ENCODE measurements around the gene TRIM14. TPM values are rescaled to one million over a fixed set of nuclear protein-coding genes. Genes with fewer than 3 reads are reported as not detected.
A peak's percentile ranks its signal among the peaks of the same experiment; 100 is the strongest.

Gene TRIM14
- total and polyA plus RNA-seq, 2 of the 13 experiments (the other 11 are each of a cell fraction or from before 2014, with no cell fraction given) = 9.2 to 13.0 TPM

DNA sequence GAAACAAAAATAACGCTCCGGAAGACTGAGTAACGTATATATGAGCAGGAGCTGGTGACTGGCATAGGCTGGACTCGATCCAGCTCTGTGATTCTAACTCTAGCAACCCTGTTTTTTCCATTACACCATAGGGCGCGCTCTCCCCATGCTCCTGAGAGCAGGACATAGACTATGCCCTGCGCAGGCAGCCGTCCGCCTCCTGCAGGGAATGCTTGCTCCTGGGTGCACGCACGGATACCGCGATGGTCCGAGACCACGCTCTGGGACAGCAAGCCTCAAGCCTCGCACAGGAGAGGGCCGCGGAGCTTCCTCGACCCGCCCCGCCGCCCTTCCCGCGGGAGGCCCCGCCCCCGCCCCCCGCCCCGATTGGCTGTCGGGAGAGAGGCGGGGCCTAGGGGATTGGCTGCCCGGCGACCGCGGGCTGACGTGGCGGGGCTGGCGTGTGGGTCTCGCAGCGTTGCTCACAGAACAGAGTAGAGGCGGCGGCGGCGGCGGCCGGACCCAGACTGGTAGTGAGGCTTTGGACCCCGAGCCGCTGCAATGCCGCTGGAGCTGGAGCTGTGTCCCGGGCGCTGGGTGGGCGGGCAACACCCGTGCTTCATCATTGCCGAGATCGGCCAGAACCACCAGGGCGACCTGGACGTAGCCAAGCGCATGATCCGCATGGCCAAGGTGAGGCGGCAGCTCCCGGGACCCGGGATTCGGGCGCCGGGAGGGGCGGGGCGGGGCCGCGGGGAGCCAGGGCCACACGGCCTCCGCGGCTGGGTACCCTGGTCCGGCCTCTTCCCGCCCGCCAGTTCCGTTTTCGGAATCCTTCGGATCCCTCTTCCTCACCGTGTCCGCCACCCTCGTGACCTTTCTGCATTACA lies 62.5 kb downstream of the TRIM14 start, which contains the start of gene NANS (continued):
- TF ChIP-seq, protein P1, sequence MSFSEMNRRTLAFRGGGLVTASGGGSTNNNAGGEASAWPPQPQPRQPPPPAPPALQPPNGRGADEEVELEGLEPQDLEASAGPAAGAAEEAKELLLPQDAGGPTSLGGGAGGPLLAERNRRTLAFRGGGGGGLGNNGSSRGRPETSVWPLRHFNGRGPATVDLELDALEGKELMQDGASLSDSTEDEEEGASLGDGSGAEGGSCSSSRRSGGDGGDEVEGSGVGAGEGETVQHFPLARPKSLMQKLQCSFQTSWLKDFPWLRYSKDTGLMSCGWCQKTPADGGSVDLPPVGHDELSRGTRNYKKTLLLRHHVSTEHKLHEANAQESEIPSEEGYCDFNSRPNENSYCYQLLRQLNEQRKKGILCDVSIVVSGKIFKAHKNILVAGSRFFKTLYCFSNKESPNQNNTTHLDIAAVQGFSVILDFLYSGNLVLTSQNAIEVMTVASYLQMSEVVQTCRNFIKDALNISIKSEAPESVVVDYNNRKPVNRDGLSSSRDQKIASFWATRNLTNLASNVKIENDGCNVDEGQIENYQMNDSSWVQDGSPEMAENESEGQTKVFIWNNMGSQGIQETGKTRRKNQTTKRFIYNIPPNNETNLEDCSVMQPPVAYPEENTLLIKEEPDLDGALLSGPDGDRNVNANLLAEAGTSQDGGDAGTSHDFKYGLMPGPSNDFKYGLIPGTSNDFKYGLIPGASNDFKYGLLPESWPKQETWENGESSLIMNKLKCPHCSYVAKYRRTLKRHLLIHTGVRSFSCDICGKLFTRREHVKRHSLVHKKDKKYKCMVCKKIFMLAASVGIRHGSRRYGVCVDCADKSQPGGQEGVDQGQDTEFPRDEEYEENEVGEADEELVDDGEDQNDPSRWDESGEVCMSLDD (CRISPR knock-in tag; IDR thresholded peaks at IDR 0.05; ENCODE audit: borderline replicate concordance) = peak; percentile 73
- TF ChIP-seq RBFOX2 (IDR thresholded peaks at IDR 0.05; ENCODE audit: low read depth, low read length) (peak; percentile 96), FOXK1 (CRISPR knock-in tag; IDR thresholded peaks at IDR 0.05; ENCODE audit: borderline replicate concordance, low read depth) (no peak), ZNF282 (IDR thresholded peaks at IDR 0.05; ENCODE audit: partially characterized antibody) (no peak), ZNF577 (CRISPR knock-in tag; IDR thresholded peaks at IDR 0.05; ENCODE audit: borderline replicate concordance, low read depth) (no peak), ZEB1 (IDR thresholded peaks at IDR 0.05; ENCODE audit: insufficient replicate concordance, low read depth) (no peak), KLF6 (CRISPR knock-in tag; IDR thresholded peaks at IDR 0.05) (0 out of 2 replicates have a peak, but pooled peaks have one; percentile 30), HIVEP1 (CRISPR knock-in tag; IDR thresholded peaks at IDR 0.05) (peak; percentile 82; the same call in 1 of the 2 replicates), MTA1 (CRISPR knock-in tag; IDR thresholded peaks at IDR 0.05; ENCODE audit: borderline replicate concordance) (peak; percentile 83; the same call in 1 of the 2 replicates), ZNF124 (CRISPR knock-in tag; IDR thresholded peaks at IDR 0.05) (no peak; the same call in 1 of the 2 replicates), NFRKB (IDR thresholded peaks at IDR 0.05) (no peak), RARG (CRISPR knock-in tag; IDR thresholded peaks at IDR 0.05; ENCODE audit: low read depth) (no peak), RXRA (CRISPR knock-in tag; IDR thresholded peaks at IDR 0.05) (peak; percentile 43), HNF4G (IDR thresholded peaks at IDR 0.05; ENCODE audit: borderline replicate concordance, low read depth, low read length) (peak; percentile 46; the same call in 1 of the 2 replicates), HNF4G (CRISPR knock-in tag; IDR thresholded peaks at IDR 0.05; ENCODE audit: borderline replicate concordance, low read depth) (no peak), NBN (conservative IDR thresholded peaks at IDR 0.05) (no peak), GPN1 (CRISPR knock-in tag; IDR thresholded peaks at IDR 0.05; ENCODE audit: borderline replicate concordance) (no peak)
- TF ChIP-seq, protein P2, sequence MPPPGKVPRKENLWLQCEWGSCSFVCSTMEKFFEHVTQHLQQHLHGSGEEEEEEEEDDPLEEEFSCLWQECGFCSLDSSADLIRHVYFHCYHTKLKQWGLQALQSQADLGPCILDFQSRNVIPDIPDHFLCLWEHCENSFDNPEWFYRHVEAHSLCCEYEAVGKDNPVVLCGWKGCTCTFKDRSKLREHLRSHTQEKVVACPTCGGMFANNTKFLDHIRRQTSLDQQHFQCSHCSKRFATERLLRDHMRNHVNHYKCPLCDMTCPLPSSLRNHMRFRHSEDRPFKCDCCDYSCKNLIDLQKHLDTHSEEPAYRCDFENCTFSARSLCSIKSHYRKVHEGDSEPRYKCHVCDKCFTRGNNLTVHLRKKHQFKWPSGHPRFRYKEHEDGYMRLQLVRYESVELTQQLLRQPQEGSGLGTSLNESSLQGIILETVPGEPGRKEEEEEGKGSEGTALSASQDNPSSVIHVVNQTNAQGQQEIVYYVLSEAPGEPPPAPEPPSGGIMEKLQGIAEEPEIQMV (CRISPR knock-in tag; IDR thresholded peaks at IDR 0.05; ENCODE audit: low read depth) = peak; percentile 79; the same call in 1 of the 2 replicates
- TF ChIP-seq, protein P3, sequence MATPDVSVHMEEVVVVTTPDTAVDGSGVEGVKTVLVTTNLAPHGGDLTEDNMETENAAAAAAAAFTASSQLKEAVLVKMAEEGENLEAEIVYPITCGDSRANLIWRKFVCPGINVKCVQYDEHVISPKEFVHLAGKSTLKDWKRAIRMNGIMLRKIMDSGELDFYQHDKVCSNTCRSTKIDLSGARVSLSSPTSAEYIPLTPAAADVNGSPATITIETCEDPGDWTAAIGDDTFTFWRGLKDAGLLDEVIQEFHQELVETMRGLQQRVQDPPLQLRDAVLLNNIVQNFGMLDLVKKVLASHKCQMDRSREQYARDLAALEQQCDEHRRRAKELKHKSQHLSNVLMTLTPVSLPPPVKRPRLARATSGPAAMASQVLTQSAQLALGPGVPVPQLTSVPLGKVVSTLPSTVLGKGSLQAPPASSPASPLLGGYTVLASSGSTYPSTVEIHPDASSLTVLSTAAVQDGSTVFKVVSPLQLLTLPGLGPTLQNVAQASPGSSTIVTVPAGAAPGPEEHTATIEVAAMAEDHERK (CRISPR knock-in tag; IDR thresholded peaks at IDR 0.05; ENCODE audit: low read depth) = peak; percentile 63; the same call in 1 of the 2 replicates
- TF ChIP-seq, protein P4, sequence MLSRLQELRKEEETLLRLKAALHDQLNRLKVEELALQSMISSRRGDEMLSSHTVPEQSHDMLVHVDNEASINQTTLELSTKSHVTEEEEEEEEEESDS (CRISPR knock-in tag; IDR thresholded peaks at IDR 0.05; ENCODE audit: borderline replicate concordance) = no peak
- TF ChIP-seq, protein P5, sequence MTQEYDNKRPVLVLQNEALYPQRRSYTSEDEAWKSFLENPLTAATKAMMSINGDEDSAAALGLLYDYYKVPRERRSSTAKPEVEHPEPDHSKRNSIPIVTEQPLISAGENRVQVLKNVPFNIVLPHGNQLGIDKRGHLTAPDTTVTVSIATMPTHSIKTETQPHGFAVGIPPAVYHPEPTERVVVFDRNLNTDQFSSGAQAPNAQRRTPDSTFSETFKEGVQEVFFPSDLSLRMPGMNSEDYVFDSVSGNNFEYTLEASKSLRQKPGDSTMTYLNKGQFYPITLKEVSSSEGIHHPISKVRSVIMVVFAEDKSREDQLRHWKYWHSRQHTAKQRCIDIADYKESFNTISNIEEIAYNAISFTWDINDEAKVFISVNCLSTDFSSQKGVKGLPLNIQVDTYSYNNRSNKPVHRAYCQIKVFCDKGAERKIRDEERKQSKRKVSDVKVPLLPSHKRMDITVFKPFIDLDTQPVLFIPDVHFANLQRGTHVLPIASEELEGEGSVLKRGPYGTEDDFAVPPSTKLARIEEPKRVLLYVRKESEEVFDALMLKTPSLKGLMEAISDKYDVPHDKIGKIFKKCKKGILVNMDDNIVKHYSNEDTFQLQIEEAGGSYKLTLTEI (CRISPR knock-in tag; conservative IDR thresholded peaks at IDR 0.05) = no peak

Measured in HepG2 (cell line).